Measurements from ENCODE around the gene ZRANB1.

The ZRANB1 gene

DNA sequence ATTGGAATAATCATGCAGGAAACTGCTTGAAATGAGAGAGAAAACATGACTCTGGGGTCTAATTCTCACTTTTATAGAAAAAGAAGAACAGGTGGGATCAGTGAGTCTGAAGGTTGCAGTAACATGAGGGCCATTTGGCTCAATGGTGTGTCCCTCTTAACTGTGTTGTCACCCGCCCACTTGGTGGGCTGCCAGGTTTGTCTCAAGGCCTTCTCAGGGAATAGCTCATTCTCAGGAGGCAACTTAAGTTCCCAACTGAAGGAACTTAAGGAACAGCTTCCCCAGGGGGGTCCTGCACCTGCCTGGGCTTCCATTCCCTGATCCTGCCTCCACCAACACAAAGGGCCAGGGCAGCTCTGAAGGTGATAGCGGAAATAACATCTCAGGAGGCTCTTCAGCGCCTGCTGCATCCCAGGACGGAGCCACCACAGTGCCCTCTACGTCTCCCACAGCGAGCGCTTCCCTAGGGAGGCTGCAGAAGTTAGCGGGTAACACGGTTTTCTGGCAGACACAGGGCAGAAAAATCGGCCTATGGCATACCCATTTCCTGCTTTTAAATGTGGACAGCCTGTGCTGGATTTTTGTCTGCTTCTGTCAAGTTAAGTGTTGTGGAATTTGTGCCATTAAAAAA lies 88.8 kb downstream of the ZRANB1 start:
- DNase-seq (ENCODE audit: low read depth): no peak
- TF ChIP-seq MAX (IDR thresholded peaks at IDR 0.05; ENCODE audit: low read depth, low read length): no peak
- TF ChIP-seq, protein P1, sequence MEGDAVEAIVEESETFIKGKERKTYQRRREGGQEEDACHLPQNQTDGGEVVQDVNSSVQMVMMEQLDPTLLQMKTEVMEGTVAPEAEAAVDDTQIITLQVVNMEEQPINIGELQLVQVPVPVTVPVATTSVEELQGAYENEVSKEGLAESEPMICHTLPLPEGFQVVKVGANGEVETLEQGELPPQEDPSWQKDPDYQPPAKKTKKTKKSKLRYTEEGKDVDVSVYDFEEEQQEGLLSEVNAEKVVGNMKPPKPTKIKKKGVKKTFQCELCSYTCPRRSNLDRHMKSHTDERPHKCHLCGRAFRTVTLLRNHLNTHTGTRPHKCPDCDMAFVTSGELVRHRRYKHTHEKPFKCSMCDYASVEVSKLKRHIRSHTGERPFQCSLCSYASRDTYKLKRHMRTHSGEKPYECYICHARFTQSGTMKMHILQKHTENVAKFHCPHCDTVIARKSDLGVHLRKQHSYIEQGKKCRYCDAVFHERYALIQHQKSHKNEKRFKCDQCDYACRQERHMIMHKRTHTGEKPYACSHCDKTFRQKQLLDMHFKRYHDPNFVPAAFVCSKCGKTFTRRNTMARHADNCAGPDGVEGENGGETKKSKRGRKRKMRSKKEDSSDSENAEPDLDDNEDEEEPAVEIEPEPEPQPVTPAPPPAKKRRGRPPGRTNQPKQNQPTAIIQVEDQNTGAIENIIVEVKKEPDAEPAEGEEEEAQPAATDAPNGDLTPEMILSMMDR (IDR thresholded peaks at IDR 0.05; ENCODE audit: low read depth, low read length): no peak
- TF ChIP-seq MYC (IDR thresholded peaks at IDR 0.05; ENCODE audit: low read depth, low read length): no peak
- no peak for TF ChIP-seq POLR2A (IDR thresholded peaks at IDR 0.05; ENCODE audit: extremely low read depth, insufficient read length)
- H3K4me3 ChIP-seq (ENCODE audit: low read depth, low read length): no peak overlapping the region

DNA sequence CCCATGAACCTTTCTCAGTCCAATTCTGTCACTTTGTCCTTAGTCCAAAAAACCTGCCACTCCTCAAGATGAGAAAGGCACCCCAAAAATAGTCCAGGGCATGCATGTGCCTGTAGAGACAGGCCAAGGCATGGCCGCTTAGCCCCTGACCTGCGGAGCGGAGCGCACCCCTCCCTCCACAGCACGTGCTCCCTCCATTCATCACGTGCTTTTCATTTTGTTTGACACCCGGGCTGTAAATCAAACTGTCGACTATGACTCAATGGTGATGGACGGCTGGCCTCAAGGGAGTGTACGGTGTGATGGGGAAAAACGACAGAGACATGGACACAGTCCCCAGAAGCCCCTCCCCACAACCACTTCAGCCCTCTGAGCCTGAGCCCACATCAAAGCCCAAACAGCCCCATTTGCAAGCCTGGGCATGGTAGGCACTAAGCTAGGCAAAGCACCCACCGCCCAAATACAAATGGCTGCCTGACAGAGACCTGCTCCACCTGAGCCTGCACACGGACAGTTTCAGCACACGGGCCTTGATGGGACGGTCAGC lies 90.6 kb downstream of the ZRANB1 start:
- DNase-seq (ENCODE audit: low read depth): no peak
- H3K4me3 ChIP-seq (ENCODE audit: low read depth, low read length): no peak overlapping the region
- TF ChIP-seq MAX (IDR thresholded peaks at IDR 0.05; ENCODE audit: low read depth, low read length): no peak
- no peak for TF ChIP-seq MYC (IDR thresholded peaks at IDR 0.05; ENCODE audit: low read depth, low read length)
- TF ChIP-seq, protein P1 (IDR thresholded peaks at IDR 0.05; ENCODE audit: low read depth, low read length): no peak
- TF ChIP-seq POLR2A (IDR thresholded peaks at IDR 0.05; ENCODE audit: extremely low read depth, insufficient read length): no peak

- no peak overlapping the region for H3K4me3 ChIP-seq (ENCODE audit: low read depth, low read length)
- DNase-seq (ENCODE audit: low read depth): no peak
- no peak for TF ChIP-seq POLR2A (IDR thresholded peaks at IDR 0.05; ENCODE audit: extremely low read depth, insufficient read length)
- no peak for TF ChIP-seq MYC (IDR thresholded peaks at IDR 0.05; ENCODE audit: low read depth, low read length)
- TF ChIP-seq, protein P1 (IDR thresholded peaks at IDR 0.05; ENCODE audit: low read depth, low read length): no peak
Observed at GRCh38 chr10:125033146-125033924, 91.4 kb downstream of the ZRANB1 start.

- DNase-seq (ENCODE audit: low read depth): no peak
- TF ChIP-seq MYC (IDR thresholded peaks at IDR 0.05; ENCODE audit: low read depth, low read length): no peak
- no peak for TF ChIP-seq POLR2A (IDR thresholded peaks at IDR 0.05; ENCODE audit: extremely low read depth, insufficient read length)
- TF ChIP-seq, protein P1 (IDR thresholded peaks at IDR 0.05; ENCODE audit: low read depth, low read length): no peak
- no peak for TF ChIP-seq MAX (IDR thresholded peaks at IDR 0.05; ENCODE audit: low read depth, low read length)
- no peak overlapping the region for H3K4me3 ChIP-seq (ENCODE audit: low read depth, low read length)
Observed at GRCh38 chr10:125034675-125035074, 92.8 kb downstream of the ZRANB1 start.

DNA sequence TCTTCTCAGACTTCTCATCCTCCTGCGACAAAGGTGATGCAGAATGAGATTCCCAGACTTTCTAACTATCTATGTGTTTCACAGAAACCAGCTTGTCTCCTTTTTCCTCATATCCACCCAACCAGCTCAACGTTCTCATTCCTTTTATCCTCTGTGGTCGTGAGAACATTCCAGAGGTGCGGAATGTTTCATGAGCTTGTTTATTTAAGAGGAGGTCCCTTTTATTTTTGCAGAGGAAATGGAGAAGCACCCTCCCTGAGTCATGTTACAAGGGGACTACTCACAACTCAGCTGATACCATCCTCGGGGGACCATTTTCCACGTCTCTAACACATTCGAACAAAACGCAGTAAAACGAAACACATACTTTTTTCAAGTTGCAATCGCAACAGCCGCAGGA lies 93.2 kb downstream of the ZRANB1 start:
- no peak overlapping the region for H3K4me3 ChIP-seq (ENCODE audit: low read depth, low read length)
- DNase-seq (ENCODE audit: low read depth): no peak
- TF ChIP-seq POLR2A (IDR thresholded peaks at IDR 0.05; ENCODE audit: extremely low read depth, insufficient read length): no peak
- TF ChIP-seq, protein P1 (IDR thresholded peaks at IDR 0.05; ENCODE audit: low read depth, low read length): no peak
- TF ChIP-seq MYC (IDR thresholded peaks at IDR 0.05; ENCODE audit: low read depth, low read length): no peak
- no peak for TF ChIP-seq MAX (IDR thresholded peaks at IDR 0.05; ENCODE audit: low read depth, low read length)

Measured in NB4 (cell line).